Endothelial cell of umbilical vein (primary cell): Measurements from ENCODE around the gene GTPBP3. TPM values are rescaled to one million over a fixed set of nuclear protein-coding genes. Genes with fewer than 3 reads are reported as not detected.

ENCODE experiments used
- BruUV-seq: library from RNA; stranded (reverse); fragments of 400-500 nt; replicated peaks from 2 replicates; lab custom pipeline; 2021; lab: Mats Ljungman, UMichigan
- CTCF ChIA-PET: fragments of 300-600, 350-600 bp; sonication (Branson Sonifier 250); formaldehyde crosslinking; loops from one replicate; lab custom pipeline; 2021; ENCODE audit warnings: antibody characterized with exemption, inconsistent platforms; lab: Charles Lee
- POLR2A ChIA-PET: fragments of 300-600, 350-600 bp; sonication (Branson Sonifier 250); formaldehyde crosslinking; loops from one replicate; lab custom pipeline; 2021; ENCODE audit warnings: antibody characterized with exemption, inconsistent platforms; lab: Charles Lee
- DNase-seq: peaks from one replicate; pipeline ENCODE4 v3.0.0-alpha.2; 2011; ENCODE audit warnings: low read depth, low spot score
- FAIRE-seq: peaks from 2 replicates; lab custom pipeline; 2011; peaks lifted over from hg19 to GRCh38; lab: Jason Lieb, UNC
- H2AFZ ChIP-seq: 2 replicates; pipeline ENCODE4 v1.6.0; 2012; ENCODE audit warnings: low read depth, low read length, control low read depth, inconsistent platforms
- H3K27ac ChIP-seq: 2 replicates; pipeline ENCODE4 v1.5.1; 2011; ENCODE audit warnings: low read depth, mild to moderate bottlenecking, control low read depth, low read length, moderate library complexity; ENCODE audit not compliant: insufficient read depth
- H3K27me3 ChIP-seq, 2 experiments: 2 replicates each; pipeline versions ENCODE4 v1.6.0 to v1.6.1; 2011; ENCODE audit warnings: low read length in 2 of 2, mixed read lengths in 1 of 2; ENCODE audit not compliant: control insufficient read depth in 2 of 2, insufficient read depth in 2 of 2
- H3K36me3 ChIP-seq, 2 experiments: 2 replicates in 1 of 2; 3 replicates in 1 of 2; pipeline ENCODE4 v1.5.1; 2011; ENCODE audit warnings: low read length in 2 of 2, mild to moderate bottlenecking in 1 of 2, moderate library complexity in 1 of 2; ENCODE audit not compliant: control insufficient read depth in 2 of 2, insufficient read depth in 2 of 2; ENCODE audit errors: extremely low read depth in 1 of 2
- H3K4me1 ChIP-seq: 3 replicates; pipeline ENCODE4 v1.5.1; 2011; ENCODE audit warnings: mild to moderate bottlenecking, low read length; ENCODE audit not compliant: control insufficient read depth, insufficient read depth; ENCODE audit errors: extremely low read depth
- H3K4me2 ChIP-seq: 2 replicates; pipeline ENCODE4 v1.6.1; 2011; ENCODE audit warnings: low read length, control low read depth, mixed read lengths; ENCODE audit not compliant: insufficient read depth
- H3K4me3 ChIP-seq, 3 experiments: fragments of 200-600 bp in 1 of 3; sonication (generic), shearing (Covaris generic) in 1 of 3; replicated peaks in 1 of 3; 2 replicates each; pipeline ENCODE4 v1.5.1; 2011 to 2016; ENCODE audit warnings: control low read depth in 3 of 3, low read length in 3 of 3, mild to moderate bottlenecking in 2 of 3, inconsistent platforms in 1 of 3, low read depth in 1 of 3, moderate library complexity in 1 of 3; ENCODE audit not compliant: insufficient read depth in 1 of 3
- H3K79me2 ChIP-seq: 2 replicates; pipeline ENCODE4 v1.6.0; 2012; ENCODE audit warnings: low read length, inconsistent platforms; ENCODE audit not compliant: control insufficient read depth, insufficient read depth
- H3K9ac ChIP-seq: replicated peaks from 2 replicates; pipeline ENCODE3; 2011; ENCODE audit warnings: low read length, control low read depth; ENCODE audit not compliant: insufficient read depth; ENCODE audit errors: extremely low read depth
- H3K9me1 ChIP-seq: replicated peaks from 3 replicates; pipeline ENCODE4 v1.6.0; 2011; ENCODE audit warnings: mild to moderate bottlenecking, low read length; ENCODE audit not compliant: control insufficient read depth, insufficient read depth; ENCODE audit errors: extremely low read depth
- H3K9me3 ChIP-seq: replicated peaks from 2 replicates; pipeline ENCODE4 v1.5.1; 2012; ENCODE audit warnings: low read length, inconsistent platforms; ENCODE audit not compliant: control insufficient read depth, insufficient read depth
- H4K20me1 ChIP-seq: replicated peaks from 2 replicates; pipeline ENCODE3; 2011; ENCODE audit warnings: mild to moderate bottlenecking, low read length; ENCODE audit not compliant: control insufficient read depth, insufficient read depth; ENCODE audit errors: extremely low read depth
- EZH2 ChIP-seq: IDR thresholded peaks from 2 replicates; pipeline ENCODE4 v1.6.1; 2012; ENCODE audit warnings: borderline replicate concordance, low read depth, mild to moderate bottlenecking, moderate library complexity, low read length, inconsistent platforms; ENCODE audit not compliant: severe bottlenecking
- FOS ChIP-seq: IDR thresholded peaks from 2 replicates; pipeline ENCODE4 v1.6.1; 2011; ENCODE audit warnings: mild to moderate bottlenecking, low read length, moderate library complexity, borderline replicate concordance; ENCODE audit not compliant: insufficient read depth
- JUN ChIP-seq: IDR thresholded peaks from 2 replicates; pipeline ENCODE4 v1.6.1; 2011; ENCODE audit warnings: borderline replicate concordance, low read depth; ENCODE audit not compliant: insufficient read length, insufficient read depth
- POLR2AphosphoS5 ChIP-seq: IDR thresholded peaks from 2 replicates; pipeline ENCODE4 v1.6.1; 2012; ENCODE audit warnings: low read depth, mild to moderate bottlenecking, control low read depth, low read length, moderate library complexity; ENCODE audit not compliant: insufficient read depth
- dilution Hi-C: fragments of 300-500 bp; cut with MboI; formaldehyde crosslinking; loops from one replicate; pipeline ENCODE4 v1.15.0; 2019; ENCODE audit warnings: low sequenced_read_pairs; ENCODE audit not compliant: extremely low pct_ligation_motif_present
- intact Hi-C: fragments of 100-400 bp; cut with micrococcal nuclease; formaldehyde crosslinking; loops from one replicate; pipeline ENCODE4 v1.10.0; 2022
- polyA plus RNA-seq, 4 experiments: library from polyadenylated mRNA; depleted of rRNA in 3 of 4; stranded (reverse) in 3 of 4; unstranded in 1 of 4; fragments of >200 nt; gene quantifications; 2 replicates each; pipeline versions ENCODE4 v1.2.1 to v1.2.3, GENCODE V29; 2011 to 2012; ENCODE audit warnings: missing spikeins in 1 of 4
- total RNA-seq: library from RNA; stranded (reverse); gene quantifications from 2 replicates; pipeline ENCODE4 v1.2.3, GENCODE V29; 2021
- TF ChIP-seq, protein P1 (sequence below), 2 donors: IDR thresholded peaks; 1 replicate in 1 of 2; 2 replicates in 1 of 2; pipeline ENCODE4 v1.5.1; 2011; ENCODE audit warnings: low read length in 2 of 2, mild to moderate bottlenecking in 2 of 2, moderate library complexity in 2 of 2, control low read depth in 1 of 2, inconsistent platforms in 1 of 2, low read depth in 1 of 2; ENCODE audit not compliant: insufficient read depth in 1 of 2; ENCODE audit errors: extremely low read depth in 1 of 2

Gene GTPBP3
- total and polyA plus RNA-seq, 2 donors (not counting 3 experiments of a cell fraction or from before 2014, with no cell fraction given) = 12.7 to 34.7 TPM

DNA sequence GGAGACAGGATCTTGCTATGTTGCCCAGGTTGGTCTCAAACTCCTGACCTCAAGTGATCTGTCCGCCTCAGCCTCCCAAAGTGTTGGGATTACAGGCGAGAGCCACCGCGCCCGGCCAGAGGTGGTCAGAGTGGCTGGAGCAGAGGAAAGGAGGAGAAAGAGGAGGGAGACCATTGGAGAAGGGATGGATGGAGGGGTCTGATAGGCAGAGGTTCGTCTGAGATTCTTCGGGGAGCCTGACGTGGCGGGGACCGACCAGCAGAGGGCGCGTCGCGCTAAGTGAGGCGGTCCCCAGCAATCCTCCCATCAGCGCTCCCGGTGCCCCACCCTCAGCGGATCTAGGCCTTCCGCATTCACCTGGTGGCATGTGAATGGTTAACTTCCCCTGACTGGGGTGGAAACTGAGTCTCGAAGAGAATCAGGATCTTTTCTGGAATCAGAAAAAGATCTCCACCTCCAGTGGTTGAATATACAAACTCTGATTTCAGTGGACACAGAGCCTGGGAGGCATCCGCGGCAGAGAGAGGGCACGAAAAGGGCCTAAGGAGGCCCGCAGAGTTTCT, 8.8 kb downstream of the GTPBP3 start:
- Histone ChIP-seq H2AFZ (no peak overlapping the region), H3K9me1 (no peaks in the 10 kb centered on the region), H3K4me1 (peaks cover 25% of the 10 kb centered on the region), H3K4me2 (no peak overlapping the region), H4K20me1 (no peaks in the 10 kb centered on the region), H3K27ac (no peak overlapping the region), H3K4me3 (no peak overlapping the region), H3K9me3 (no peaks in the 10 kb centered on the region), H3K36me3 (no peaks in the 10 kb centered on the region), H3K27me3 (no peaks in the 10 kb centered on the region), H3K9ac (no peak overlapping the region), H3K79me2 (no peaks in the 10 kb centered on the region)
- ChIA-PET CTCF (interaction anchor here (0.5 to 7.0 kb wide), 3 partner anchors 40 to 53 kb away, joined by 3 to 180 read pairs (median 6); no protein-coding TSS in a partner anchor), POLR2A (no interaction called here)
- intact Hi-C loops = loop anchor here (1.0 to 2.0 kb wide), 4 partner anchors 40 to 120 kb away; no protein-coding TSS in a partner anchor
- dilution Hi-C loops = no loop called here
- FAIRE-seq (peak; percentile 92), DNase-seq (peak; percentile 62)
- no peak for TF ChIP-seq JUN
- peak; percentile 20 for TF ChIP-seq POLR2AphosphoS5
- TF ChIP-seq, protein P1, sequence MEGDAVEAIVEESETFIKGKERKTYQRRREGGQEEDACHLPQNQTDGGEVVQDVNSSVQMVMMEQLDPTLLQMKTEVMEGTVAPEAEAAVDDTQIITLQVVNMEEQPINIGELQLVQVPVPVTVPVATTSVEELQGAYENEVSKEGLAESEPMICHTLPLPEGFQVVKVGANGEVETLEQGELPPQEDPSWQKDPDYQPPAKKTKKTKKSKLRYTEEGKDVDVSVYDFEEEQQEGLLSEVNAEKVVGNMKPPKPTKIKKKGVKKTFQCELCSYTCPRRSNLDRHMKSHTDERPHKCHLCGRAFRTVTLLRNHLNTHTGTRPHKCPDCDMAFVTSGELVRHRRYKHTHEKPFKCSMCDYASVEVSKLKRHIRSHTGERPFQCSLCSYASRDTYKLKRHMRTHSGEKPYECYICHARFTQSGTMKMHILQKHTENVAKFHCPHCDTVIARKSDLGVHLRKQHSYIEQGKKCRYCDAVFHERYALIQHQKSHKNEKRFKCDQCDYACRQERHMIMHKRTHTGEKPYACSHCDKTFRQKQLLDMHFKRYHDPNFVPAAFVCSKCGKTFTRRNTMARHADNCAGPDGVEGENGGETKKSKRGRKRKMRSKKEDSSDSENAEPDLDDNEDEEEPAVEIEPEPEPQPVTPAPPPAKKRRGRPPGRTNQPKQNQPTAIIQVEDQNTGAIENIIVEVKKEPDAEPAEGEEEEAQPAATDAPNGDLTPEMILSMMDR (IDR thresholded peaks at IDR 0.05; ENCODE audit: extremely low read depth in 1 of 2, insufficient read depth in 1 of 2, low read depth in 1 of 2, low read length in 2 of 2) = peak; percentile 86 to 96
- BruUV-seq = no TSS peak

DNA sequence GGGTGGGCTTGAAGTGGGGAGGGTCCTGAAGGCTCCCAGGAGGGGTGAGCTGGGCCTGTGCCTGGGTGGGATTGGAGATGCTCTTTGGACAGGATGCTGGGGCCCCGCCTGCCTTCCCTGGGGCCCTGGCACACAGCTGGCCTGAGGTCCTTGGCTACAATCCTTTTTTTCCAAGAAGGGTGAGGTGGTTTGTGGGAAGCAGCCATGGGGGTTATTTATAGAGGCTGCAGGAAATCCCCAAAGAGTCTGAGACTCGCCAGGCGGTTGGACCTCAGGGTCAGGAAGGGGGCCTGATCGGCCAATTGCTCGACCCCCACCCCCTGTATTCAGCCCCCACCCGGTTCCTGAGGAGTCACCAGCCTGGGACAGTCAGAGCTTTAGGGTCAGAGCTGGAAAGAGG, 10.0 kb downstream of the GTPBP3 start:
- peak; percentile 51 for DNase-seq
- dilution Hi-C loops = no loop called here
- no peak overlapping the region for H3K4me3 ChIP-seq
- H3K4me1 ChIP-seq = peaks cover 27% of the 10 kb centered on the region
- peak; percentile 60 for FAIRE-seq
- H3K9me1 ChIP-seq = no peaks in the 10 kb centered on the region
- intact Hi-C loops = loop anchor here (2.0 kb wide), 1 partner anchor 55 kb away; no protein-coding TSS in a partner anchor
- CTCF ChIA-PET = interaction anchor here (0.7 to 7.0 kb wide), 9 partner anchors 28 to 119 kb away, joined by 3 to 180 read pairs (median 3); partner anchors contain the start of genes BST2 and PLVAP
- peak overlapping the region; percentile 6 for H3K9ac ChIP-seq
- H3K36me3 ChIP-seq = no peaks in the 10 kb centered on the region
- H3K4me2 ChIP-seq = no peak overlapping the region
- H2AFZ ChIP-seq = no peak overlapping the region
- no peaks in the 10 kb centered on the region for H3K79me2 ChIP-seq
- no TSS peak for BruUV-seq
- TF ChIP-seq EZH2 (no peak), FOS (no peak), POLR2AphosphoS5 (no peak), JUN (no peak)
- peak overlapping the region; percentile 53 for H3K27ac ChIP-seq
- no peaks in the 10 kb centered on the region for H3K9me3 ChIP-seq
- no peaks in the 10 kb centered on the region for H4K20me1 ChIP-seq
- POLR2A ChIA-PET = no interaction called here
- H3K27me3 ChIP-seq = no peaks in the 10 kb centered on the region
